GM18517 (cell line): ENCODE data around the gene PSPH.
"Not testable (repeated sequence)": the region's sequence is repeated elsewhere in the genome, so short reads cannot be mapped to it uniquely, and the experiment has no call there.

Experiments used
- ATAC-seq: cut with Tn5 transposase; IDR thresholded peaks from one replicate; pipeline ENCODE4 v1.9.1; 2021; ENCODE audit warnings: mild to moderate bottlenecking, moderate library complexity; ENCODE audit not compliant: unreplicated experiment

The PSPH gene

DNA sequence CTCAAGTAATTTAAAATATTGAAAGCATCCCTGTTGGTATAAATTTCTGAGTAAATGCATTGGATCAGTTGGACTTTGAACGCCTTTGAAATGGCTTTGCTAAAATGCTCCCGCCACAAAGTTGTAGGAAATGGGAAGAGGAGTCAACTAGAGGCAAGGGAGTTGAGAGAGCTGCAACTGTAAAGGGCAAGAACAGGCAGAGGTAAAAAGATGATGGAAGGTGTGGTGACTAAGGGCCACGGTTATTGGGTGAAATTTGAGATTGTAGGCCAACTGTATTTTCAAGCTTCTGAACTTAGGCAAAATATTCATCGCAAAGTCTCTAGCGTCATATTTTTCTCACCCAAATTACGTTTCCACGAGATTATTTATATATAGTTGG is 12.2 kb upstream of the PSPH start:
- ATAC-seq, result no peak

DNA sequence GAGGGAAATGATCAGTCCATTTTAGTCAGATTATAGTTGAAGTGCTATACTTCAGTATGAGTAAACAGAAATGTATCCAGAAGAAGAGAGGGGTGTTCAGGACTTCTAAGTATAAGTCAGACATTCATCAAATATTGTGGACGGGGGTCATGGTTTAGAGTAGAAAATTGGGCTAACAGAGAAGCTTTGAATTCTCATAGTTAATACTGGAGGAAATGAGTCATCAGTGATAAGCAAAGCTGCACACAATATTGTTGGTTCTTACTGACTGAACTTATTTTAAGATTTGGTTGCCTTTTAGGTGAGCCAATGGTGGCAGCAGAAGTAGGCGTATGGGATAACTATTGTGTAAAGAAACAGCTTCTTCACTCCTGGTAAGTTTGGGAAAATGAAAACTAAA is 11.1 kb upstream of the PSPH start:
- no peak for ATAC-seq

DNA sequence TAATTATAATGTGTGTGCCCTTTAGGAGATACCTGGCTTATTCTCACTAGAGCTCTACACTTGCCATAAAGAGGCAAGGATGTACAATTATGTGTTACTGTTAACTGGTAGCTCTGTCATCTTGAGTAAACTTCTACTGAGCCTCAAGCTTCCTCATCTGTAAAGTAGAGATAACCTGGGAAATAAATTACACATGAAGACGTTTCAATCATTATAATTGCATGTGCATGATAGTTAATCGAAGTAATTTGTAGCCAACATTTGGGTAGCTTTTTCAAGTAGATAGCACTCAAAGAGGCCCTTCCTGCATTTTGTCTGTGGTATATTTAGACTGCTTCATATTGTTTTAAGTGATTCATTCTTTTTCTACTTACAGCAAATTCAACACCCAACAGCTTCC is 2.7 kb upstream of the PSPH start:
- no peak for ATAC-seq

DNA sequence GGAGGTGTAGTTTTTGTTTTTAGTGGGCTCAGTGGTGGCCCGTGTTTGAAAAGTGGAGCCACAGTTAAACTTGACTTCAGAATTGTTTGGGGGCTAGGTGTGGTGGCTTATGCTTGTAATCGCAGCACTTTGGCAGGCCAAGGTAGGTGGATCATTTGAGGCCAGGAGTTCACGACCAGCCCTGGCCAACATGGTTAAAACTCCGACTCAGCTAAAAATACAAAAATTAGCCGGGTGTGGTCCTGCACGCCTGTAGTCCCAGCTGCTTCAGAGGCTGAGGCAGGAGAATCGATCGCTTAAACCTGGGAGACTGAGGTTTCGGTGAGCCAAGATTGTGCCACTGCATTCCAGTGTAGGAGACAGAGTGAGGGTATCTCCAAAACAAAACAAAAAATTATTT is 2.1 kb upstream of the PSPH start:
- ATAC-seq, result no peak

DNA sequence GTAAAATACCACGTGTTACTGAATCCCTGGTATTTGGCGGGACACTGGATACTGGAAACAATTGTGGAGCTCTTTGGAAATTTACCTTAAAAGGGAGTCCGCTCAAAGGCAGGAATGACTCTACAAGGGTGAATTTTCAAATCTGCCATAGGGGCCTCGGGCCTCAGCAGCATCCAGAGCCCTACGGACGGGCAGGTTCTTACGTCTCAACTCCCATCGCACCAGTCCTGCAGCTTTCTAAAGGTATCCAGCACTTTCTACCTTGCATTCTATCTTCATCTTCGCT is 248 bp downstream of the PSPH start:
- no peak for ATAC-seq

DNA sequence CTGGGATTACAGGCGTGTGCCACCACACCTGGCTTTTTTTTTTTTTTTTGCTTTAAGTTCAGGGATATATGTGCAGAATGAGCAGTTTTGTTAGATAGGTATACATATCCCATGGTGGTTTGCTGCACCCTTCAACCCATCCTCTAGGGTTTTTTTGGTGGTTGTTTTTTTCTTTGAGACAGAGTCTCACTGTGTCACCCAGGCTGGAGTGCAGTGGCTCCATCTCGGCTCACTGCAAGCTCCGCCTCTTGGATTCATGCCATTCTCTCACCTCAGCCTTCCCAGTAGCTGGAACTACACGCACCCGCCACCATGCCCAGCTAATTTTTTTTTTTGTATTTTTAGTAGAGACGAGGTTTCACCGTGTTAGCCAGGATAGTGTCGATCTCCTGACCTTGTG is 2.5 kb downstream of the PSPH start:
- ATAC-seq, result not testable (repeated sequence)

DNA sequence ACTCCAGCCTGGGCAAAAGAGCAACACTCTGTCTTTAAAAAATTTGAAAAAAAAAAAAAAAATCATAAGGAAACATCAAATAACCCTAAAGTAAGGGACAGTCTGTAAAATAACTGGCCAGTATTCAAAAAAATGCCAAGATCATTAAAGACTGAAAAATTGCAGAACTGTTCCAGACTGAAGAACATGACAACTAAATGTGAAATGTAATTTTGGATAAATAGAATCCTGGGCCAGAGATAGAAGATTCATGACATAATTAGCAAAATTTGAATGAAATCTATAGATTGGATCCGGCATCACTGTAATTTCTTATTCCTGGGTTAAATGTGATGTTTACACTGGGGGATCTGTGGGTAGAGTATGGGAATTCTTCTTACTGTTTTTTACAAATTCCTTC is 3.0 kb downstream of the PSPH start:
- ATAC-seq, result no peak

DNA sequence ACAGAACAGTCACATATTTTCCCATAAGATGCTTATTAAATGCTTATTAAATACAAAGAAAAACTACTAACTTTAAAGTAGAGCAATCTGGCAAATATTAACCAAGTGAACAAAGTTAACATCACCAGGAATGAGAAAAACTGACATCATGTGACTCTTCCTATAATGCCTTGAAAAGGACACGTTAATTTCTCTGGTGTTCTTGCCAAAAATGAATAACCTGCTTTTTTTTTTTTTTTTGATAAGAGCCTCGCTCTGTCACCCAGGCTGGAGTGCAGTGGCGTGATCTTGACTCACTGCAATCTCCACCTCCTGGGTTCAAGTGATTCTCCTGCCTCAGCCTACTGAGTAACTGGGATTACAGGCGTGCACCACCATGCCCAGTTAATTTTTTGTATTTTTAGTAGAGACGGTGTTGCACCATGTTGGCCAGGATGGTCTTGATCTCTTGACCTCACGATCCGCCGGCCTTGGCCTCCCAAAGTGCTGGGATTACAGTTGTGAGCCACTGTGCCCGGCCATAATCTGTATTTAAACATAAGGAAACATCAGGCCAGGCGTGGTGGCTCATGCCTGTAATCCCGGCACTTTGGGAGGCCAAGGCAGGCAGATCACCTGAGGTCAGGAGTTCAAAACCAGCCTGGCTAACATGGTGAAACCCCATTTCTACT is 3.7 kb downstream of the PSPH start:
- not testable (repeated sequence) for ATAC-seq

DNA sequence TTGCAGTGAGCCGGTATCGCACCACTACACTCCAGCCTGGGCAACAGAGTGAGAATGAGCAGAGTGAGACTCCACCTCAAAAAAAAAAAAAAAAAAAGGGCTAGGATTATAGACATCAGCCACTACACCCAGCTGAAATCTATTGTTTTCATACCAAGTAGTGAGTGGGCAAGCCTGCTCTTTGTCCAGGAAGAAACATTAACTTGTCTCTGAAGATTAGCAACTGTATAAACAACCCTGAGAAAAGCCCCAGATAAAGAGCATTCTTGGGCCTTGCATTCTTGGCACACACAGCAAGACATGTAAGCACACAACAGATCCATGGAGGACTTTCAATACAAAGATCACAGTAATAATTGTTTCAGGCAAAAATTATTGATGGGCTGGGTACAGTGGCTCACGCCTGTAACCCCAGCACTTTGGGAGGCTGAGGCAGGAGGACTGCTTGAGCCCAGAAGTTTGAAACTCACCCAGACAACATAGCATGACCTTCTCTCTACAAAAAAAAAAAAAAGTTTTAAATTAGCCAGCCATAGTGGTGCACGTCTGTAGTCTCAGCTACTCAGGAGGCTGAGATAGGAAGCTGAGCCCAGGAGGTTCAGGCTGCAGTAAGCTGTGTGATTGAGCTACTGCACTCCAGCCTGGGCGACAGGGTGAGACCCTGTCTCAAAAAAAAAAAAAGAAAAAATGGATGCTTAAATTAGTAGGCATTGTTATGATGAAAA is 4.4 kb downstream of the PSPH start:
- no peak for ATAC-seq

DNA sequence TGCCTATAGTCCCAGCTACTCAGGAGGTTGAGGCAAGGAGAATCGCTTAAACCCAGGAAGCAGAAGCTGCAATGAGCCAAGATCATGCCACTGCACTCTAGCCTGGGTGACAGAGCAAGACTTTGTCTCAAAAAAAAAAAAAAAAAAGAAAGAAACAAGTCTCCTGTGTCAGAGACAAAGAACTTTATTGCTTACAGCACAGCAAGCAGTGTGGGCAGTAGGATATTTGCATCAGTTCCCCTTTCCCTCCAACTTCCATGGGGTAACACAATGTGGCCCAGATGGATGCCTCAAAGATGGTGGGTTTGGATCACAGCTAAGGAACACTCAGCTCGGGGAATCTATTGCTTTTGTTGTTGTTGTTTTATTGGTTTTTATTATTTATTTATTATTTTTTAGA is 5.5 kb downstream of the PSPH start:
- not testable (repeated sequence) for ATAC-seq

DNA sequence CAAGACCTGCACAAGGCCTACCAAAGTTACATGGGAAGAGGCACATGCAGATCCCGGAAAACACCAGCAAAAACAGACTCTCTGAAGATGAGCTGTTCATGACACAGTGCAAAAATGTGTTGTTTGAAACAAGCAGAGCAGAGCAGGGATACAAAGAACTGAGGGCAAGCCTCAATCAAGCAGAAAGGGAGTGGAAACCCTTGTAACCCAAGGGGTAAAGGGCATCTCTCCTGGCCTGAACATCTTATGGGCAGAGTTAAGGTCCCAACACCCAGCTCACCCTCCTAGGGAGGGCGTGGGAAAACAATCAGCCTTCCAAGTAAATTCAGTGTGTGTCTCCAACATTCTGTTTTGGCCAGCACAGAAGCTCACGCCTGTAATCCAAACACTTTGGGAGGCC is 10.5 kb downstream of the PSPH start:
- no peak for ATAC-seq

DNA sequence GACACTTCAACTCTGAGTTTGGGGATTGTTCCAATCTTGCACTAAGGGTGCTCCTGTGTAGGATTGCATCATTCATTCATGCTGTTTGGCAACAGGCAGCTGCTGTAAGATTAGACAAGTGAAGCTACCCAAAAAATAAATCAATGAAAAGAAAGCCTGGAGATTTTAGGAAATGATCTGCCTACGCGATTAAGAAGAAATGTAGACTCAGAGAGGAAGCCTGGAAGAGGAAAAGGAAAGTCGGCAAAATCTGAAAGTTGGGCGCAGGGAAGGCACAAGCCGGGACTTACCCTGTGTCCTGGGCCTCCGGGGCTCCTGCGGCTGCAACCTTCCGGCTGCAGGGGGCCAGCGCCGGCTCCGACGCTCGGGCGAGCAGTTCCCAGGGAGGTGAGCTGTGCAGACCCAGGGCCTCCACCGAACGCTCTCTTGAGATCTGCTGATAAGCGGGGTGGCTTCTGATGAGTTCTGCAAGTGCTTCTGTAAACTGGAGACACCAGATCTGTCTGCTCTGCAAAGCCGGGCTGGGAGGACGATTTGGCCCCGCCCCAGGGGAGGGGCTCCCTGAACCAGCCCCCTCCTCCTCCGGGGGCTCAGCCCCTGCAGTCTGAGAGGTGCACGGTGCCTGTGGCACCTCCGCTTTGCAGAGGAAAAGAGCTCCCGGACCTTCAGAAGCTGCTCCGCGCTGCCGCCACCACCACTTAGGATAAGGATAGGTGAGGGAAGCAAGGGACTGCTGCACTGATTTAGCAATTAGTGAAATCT is 17.4 kb downstream of the PSPH start:
- ATAC-seq, result peak; percentile 93

DNA sequence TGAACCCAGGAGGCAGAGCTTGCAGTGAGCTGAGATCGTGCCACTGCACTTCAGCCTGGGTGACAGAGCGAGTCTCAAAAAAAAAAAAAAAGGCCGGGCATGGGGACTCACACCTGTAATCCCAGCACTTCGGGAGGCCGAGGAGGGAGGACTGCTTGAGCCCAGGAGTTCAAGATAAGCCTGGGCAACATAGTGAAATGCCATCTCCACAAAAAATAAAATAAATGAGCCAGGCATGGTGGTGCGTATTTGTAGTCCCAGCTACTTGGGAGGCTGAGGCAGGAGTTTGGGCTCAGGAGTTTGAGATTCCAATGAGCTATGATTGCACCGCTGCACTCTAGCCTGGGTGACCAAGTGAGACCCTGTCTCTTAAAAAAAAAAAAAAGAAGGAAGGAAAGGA is 18.7 kb downstream of the PSPH start:
- ATAC-seq, result not testable (repeated sequence)

DNA sequence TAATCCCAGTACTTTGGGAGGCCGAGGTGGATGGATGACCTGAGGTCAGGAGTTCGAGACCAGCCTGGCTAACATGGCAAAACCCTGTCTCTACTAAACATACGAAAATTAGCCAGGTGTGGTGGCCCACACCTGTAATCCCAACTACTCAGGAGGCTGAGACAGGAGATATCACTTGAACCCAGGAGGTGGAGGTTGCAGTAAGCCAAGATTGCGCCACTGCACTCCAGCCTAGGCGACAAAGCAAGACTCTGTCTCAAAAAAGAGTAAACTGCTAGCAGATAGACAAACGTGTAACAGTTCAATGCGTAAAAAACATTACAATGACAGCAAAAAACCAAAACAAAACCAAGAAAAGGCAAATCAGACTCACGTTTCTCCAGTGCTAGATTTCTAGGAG is 19.7 kb downstream of the PSPH start:
- ATAC-seq, result not testable (repeated sequence)

DNA sequence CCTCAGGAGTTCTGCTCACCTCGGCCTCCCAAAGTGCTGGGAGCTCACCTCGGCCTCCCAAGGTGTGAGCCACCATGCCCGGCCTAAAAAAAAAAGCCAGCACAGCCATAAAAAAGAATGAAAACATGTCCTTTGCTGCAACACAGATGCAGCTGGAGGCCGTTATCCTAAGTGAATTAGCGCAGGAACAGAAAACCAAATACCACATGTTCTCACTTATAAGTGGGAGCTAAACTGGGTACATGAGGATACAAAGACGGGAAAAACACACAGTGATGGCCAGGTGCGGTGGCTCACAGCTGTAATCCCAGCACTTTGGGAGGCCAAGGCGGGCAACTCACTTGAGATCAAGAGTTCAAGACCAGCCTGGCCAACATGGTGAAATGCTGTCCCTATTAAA is 20.9 kb downstream of the PSPH start:
- no peak for ATAC-seq

DNA sequence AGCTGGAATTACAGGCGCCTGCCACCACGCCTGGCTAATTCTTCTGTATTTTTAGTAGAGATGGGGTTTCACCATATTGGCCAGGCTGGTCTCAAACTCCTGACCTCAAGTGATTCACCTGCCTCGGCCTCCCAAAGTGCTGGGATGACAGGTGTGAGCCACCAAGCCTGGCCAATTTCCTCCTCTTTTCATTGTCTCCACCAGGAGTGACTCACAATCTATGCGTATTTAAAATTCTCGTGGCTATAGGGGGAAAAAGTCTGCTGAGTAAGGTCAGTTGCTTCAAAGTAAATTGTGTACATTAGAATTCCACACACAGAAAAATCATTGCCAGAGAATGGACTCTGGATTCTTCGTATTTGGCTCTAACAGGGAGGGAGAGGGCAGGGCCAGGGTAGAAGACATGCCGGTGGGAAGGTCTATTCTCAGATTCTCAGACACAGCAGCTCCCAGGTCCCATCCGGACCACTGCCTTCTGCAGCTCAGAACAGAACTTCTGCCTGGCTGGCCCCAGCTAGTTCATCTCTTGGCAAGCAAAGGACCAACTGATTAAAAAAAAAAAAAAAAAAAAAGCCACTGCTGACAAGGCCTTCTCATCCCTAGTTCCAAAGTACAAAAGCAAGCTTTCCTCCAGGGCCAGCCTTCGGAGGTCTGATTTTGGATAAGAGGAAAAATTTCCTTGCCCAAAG is 22.2 kb downstream of the PSPH start:
- no peak for ATAC-seq

DNA sequence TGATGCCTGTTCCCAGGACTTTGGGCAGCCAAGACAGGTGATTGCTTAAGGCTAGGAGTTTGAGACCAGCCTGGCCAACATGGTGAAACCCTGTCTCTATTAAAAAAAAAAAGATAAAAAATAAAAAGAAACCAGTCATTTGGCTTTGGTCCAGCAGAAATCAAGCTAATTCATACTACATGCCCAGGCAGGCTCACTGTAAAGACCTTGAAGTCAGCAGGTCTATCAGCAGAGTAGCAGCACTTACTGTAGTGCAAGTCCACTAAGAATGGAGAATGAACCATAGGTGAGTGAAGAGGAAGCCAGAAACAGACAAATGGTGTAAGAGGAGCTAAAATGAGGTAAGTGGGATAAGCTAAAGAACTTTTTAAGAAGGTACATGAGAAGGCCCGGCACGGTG is 24.7 kb downstream of the PSPH start:
- ATAC-seq, result no peak

DNA sequence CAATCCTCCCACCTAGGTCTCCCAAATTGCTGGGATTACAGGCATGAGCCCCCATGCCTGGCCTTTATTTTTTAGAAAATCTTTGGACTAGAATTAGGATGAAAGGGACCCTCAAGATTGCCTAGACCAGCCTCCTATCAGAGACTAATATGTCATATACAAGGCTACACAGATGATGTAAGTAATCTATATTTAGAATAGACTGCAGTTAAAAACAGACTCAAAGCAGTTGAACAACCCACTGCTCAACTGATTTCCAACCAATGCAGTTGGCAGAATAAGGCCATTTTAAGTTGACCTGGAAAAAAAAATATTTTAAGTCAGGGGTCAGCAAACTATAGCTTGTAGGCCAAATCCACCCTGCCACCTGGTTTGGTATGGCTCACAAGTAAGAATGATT is 27.7 kb downstream of the PSPH start:
- no peak for ATAC-seq

DNA sequence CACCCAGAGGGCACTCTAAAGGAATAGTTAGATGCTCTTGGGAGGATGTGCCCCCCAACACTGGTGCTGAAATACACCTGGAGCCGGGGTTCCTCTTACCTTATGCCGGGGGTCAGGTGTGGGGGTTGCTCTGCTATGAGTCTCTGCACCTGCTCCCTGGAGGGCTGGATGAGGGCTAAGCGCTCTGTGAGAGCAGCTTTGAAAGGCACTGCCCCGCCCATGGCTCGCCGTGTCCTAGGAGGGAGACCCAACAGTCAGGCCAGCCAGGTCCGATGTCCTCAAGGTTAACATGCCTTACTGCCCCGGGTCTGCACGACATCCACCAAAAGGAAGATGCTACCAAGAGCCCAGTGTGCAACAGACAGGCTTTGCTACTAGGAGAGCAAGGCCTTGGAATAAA is 31.7 kb downstream of the PSPH start:
- no peak for ATAC-seq

DNA sequence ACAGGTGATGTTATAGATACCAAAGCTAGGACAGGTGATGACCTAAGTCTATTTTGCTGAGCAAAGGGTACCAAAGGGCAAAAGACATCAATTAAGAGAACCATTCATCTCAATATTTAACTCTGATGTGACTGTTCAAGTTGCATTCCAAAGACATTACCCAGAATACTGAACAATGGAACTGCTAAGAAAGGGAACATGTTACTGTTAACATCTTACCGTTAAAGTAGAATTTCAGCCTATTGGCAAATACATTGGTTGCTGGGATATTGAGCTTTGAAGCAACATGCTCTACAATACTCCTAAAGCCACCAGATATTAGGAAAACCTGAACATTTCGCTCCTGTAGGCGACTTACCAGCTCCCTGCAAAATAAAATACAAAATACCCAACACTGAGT is 34.2 kb downstream of the PSPH start:
- not testable (repeated sequence) for ATAC-seq

DNA sequence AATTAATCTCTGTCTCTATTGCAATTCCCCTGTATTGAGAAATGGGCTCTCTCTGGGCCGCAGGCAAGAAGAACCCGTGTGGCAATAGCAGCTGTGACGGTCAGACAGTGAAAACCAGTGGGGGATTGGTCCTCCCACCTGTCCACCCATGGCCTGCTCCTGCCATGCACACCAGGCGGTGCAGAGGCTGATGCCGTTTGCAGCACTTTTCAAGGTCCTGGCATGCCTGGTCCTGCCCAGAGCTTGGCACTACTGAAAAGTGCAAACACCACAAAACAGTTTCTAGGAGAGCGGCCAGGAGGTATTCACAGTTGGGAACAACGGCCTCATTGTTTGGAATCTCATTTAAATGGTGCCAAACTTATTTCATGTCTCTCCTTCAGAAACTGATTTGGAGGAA is 41.5 kb downstream of the PSPH start:
- no peak for ATAC-seq

DNA sequence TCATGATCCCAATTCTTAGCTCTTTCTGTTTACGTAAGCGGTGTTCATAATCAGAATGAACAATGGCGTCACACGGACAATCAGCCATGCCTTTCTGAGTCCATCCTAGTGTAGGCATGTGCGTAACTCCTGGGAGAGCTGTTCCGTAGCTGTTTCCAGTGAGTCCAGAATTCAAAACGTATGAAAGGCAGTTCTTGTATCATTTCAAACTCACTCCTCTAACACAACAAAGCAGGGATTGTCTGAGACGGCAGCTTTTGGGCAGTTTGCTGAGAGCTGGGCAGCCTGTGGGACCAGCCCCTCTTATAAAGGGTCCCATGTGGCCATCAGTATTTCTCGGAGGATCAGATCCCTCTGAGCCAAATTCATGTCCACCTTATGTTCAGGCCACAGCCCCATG is 43.4 kb downstream of the PSPH start:
- no peak for ATAC-seq
